ENCODE measurements around the gene GDAP1L1. TPM values are rescaled to one million over a fixed set of nuclear protein-coding genes. Genes with fewer than 3 reads are reported as not detected.
A peak's percentile ranks its signal among the peaks of the same experiment; 100 is the strongest.

Gene GDAP1L1
- total RNA-seq, 1 donor from 2014 or later = not detected

DNA sequence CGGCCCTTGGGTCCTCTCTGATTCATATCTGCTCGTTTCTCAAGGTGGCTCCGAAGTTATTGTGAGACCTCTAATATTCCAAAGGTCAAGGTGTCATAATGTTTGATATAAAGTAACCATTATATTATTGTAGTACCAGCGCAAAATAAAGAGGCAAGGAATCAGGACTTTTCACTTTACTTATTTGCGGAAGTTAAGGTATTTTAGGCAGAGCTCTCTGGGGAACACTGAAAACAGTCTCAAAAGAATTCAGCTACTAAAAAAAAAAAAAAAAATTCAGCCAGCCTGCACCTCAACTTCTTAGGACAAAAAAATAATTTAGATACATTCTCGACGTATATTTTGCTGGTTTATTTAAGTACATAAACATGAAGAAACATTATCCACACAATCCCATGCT, 38.9 kb upstream of the GDAP1L1 start:
- Mint-ChIP-seq H3K36me3 (ENCODE audit: unreplicated experiment) (peaks cover 7% of the 10 kb centered on the region), H3K9me3 (ENCODE audit: unreplicated experiment) (no peaks in the 10 kb centered on the region), H3K4me1 (ENCODE audit: unreplicated experiment) (peaks cover 71% of the 10 kb centered on the region), H3K4me3 (ENCODE audit: unreplicated experiment) (peak overlapping the region; percentile 100), H3K27me3 (ENCODE audit: unreplicated experiment) (no peaks in the 10 kb centered on the region), H3K27ac (ENCODE audit: unreplicated experiment) (peak overlapping the region; percentile 100)
- TF ChIP-seq CTCF (IDR thresholded peaks at IDR 0.05) = no peak
- DNase-seq (ENCODE audit: extremely low spot score, unreplicated experiment) = no peak

GRCh38 chr20:44208770-44209169, 38.3 kb upstream of the GDAP1L1 start:
- no peaks in the 10 kb centered on the region for H3K27me3 Mint-ChIP-seq (ENCODE audit: unreplicated experiment)
- H3K4me3 Mint-ChIP-seq (ENCODE audit: unreplicated experiment) = peak overlapping the region; percentile 100
- peaks cover 65% of the 10 kb centered on the region for H3K4me1 Mint-ChIP-seq (ENCODE audit: unreplicated experiment)
- H3K36me3 Mint-ChIP-seq (ENCODE audit: unreplicated experiment) = peaks cover 7% of the 10 kb centered on the region
- H3K27ac Mint-ChIP-seq (ENCODE audit: unreplicated experiment) = peak overlapping the region; percentile 100
- peak; percentile 14 for TF ChIP-seq CTCF (IDR thresholded peaks at IDR 0.05)
- H3K9me3 Mint-ChIP-seq (ENCODE audit: unreplicated experiment) = no peaks in the 10 kb centered on the region
- no peak for DNase-seq (ENCODE audit: extremely low spot score, unreplicated experiment)

DNA sequence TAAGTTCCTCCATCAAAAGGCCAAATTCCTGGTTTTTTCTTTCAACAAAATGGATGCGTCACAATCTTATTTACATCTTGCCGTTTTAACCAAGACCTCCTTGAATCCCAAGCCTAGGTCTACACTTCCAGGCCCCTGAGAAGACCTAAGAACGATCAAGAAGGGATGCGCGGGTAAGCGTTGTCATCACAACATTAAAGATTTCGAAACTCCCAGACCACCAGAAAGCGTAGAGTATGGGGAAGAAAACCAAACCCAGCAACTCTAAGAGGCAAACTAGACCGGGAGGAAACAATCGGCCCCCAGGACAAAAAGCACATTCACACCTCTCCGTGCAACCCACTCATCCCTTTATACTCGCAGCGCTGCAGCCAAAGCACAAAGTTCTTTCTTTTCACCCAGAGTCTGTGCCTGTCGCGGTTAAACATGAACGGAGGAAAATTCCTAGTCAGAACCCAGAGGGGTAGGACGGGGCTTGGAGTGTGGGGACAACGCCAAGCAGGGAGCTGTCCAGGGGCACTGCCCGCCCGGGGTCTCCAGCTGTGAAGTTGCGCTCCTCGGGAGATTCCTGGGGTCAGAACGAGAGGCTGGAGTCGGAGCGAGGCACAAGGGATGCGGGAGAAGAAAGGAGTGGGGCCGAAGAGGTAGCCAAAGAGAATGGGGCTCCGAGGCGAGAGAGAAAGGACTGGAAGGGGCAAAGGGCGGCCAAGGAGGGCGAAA, 37.3 kb upstream of the GDAP1L1 start:
- TF ChIP-seq CTCF (IDR thresholded peaks at IDR 0.05) = no peak
- H3K4me1 Mint-ChIP-seq (ENCODE audit: unreplicated experiment) = peaks cover 55% of the 10 kb centered on the region
- no peaks in the 10 kb centered on the region for H3K9me3 Mint-ChIP-seq (ENCODE audit: unreplicated experiment)
- no peaks in the 10 kb centered on the region for H3K27me3 Mint-ChIP-seq (ENCODE audit: unreplicated experiment)
- peak overlapping the region; percentile 100 for H3K4me3 Mint-ChIP-seq (ENCODE audit: unreplicated experiment)
- H3K36me3 Mint-ChIP-seq (ENCODE audit: unreplicated experiment) = peaks cover 7% of the 10 kb centered on the region
- H3K27ac Mint-ChIP-seq (ENCODE audit: unreplicated experiment) = peak overlapping the region; percentile 100
- no peak for DNase-seq (ENCODE audit: extremely low spot score, unreplicated experiment)

DNA sequence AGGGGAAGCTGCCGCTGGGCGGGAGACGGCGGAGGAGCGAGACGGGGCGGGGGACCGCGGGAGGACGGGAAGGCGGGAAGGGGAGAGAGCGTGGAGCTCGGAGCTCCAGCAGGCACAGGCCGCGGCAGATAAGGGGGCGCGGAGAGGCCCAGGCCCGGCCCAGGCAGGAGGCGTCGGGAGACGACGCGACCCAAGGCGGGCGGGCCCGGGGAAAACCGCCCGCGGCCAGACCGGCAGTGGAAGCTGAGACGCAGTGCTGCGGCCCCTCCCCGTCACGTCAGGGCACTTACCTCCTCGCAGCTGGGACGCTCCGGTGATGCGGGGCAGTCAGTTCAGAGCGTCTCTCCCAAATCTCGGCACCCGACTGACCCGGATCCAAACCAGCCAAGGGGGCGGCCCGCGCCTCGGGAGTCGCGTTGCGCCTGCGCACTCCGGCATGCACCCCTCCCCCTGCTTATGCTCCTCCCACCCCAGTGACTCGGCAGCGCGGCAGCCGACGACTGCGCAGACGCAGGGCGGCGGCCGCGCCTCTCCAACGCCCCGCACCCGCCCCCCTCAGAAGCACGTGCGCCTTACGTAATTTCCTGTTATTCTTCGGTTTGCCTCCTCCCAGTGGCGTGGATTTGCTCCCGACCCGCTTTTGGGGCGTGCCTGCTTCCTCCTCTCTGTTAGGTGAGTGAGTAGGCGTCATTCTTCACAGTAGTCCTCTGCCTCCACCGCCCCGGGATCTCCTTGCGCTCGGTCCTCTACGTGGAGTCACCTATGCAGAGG, 36.5 kb upstream of the GDAP1L1 start, which contains the start of gene OSER1:
Gene OSER1, minus strand, starts transcription at position 366 of the 771 bp plus-strand sequence. CDS start 3,814 bp downstream, outside the sequence.
- Mint-ChIP-seq H3K27ac (ENCODE audit: unreplicated experiment) (peak within 1 kb of the TSS; percentile 100), H3K9me3 (ENCODE audit: unreplicated experiment) (no peaks in the 10 kb centered on the region), H3K4me3 (ENCODE audit: unreplicated experiment) (peak within 1 kb of the TSS; percentile 100), H3K4me1 (ENCODE audit: unreplicated experiment) (peaks cover 59% of the 10 kb centered on the region), H3K36me3 (ENCODE audit: unreplicated experiment) (peaks cover 11% of the 10 kb centered on the region), H3K27me3 (ENCODE audit: unreplicated experiment) (no peaks in the 10 kb centered on the region)
- TF ChIP-seq CTCF (IDR thresholded peaks at IDR 0.05) = no peak
- peak; percentile 99 for DNase-seq (ENCODE audit: extremely low spot score, unreplicated experiment)

Measured in osteocyte (in vitro differentiated cells).